ENCODE data around the gene NCAM2. TPM values are rescaled to one million over a fixed set of nuclear protein-coding genes. Genes with fewer than 3 reads are reported as not detected.

The NCAM2 gene
- total and polyA plus RNA-seq, 2 of the 8 experiments (the other 6 are each of a cell fraction or from before 2014, with no cell fraction given) = 0.14 to 1.1 TPM

DNA sequence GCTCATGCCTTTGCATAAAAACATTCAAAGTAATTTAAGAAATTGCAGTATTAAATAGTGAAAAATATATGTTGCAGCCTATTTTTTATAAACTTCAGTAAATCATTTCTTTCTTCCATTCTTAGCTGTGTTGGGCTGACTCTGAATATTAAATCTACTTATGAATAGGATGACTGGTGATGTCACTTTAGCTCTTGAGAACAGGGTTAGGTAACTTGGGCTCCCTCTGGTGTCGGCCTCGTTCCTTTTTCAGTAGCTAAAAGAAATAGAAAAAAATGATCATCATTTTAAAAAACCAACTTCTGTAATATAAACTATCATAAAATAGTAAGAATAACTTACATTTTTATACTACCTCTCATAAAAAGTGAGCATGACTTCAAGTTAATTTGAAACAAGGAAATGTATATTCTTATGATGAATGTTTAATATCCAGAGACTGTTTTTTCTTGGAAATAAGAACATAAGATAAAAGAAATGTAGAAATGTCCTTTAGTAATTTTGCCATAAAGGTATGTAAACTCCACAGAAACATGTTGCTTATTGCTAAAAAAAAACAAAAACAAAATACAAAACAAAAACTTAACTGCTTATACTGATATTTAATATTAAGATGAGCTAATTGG is 26.8 kb upstream of the NCAM2 start:
- no peak overlapping the region for H2AK5ac ChIP-seq (ENCODE audit: low read depth, low read length)
- POLR2A ChIA-PET (ENCODE audit: partially characterized antibody) = no interaction called here
- FAIRE-seq = no peak

More for the DNA sequence above, 26.8 kb upstream of the NCAM2 start:
- Histone ChIP-seq H3K18ac (ENCODE audit: extremely low read depth, low read length) (no peak overlapping the region), H3K27me3 (replicated peaks in 1 of 4; ENCODE audit: control insufficient read depth in 3 of 4, extremely low read depth in 1 of 4, insufficient read depth in 3 of 4, low read length in 3 of 4) (no peaks in the 10 kb centered on the region; a peak in 1 of 7 replicates), H3K79me1 (ENCODE audit: low read depth, low read length) (no peaks in the 10 kb centered on the region), H2AFZ (ENCODE audit: low read length) (no peak overlapping the region), H3K4ac (replicated peaks; ENCODE audit: insufficient read length, low read depth, low read length) (no peak overlapping the region), H4K8ac (ENCODE audit: extremely low read depth, insufficient read depth, low read length) (no peak overlapping the region), H4K5ac (ENCODE audit: insufficient read length, low read depth, low read length) (no peak overlapping the region), H2BK12ac (ENCODE audit: low read depth, low read length) (no peak overlapping the region), H2BK120ac (replicated peaks; ENCODE audit: low read depth, low read length) (no peak overlapping the region), H2BK5ac (ENCODE audit: low read depth, low read length) (no peak overlapping the region), H3K56ac (replicated peaks; ENCODE audit: insufficient read length, low read depth, low read length) (no peak overlapping the region), H3K79me2 (ENCODE audit: control insufficient read depth in 1 of 2, insufficient read depth in 2 of 2, low read length in 2 of 2) (no peaks in the 10 kb centered on the region), H3K4me3 (ENCODE audit: extremely low read depth in 1 of 4, insufficient read depth in 2 of 4, low read depth in 3 of 4, low read length in 4 of 4) (no peak overlapping the region), H3K23me2 (ENCODE audit: low read depth, low read length) (no peaks in the 10 kb centered on the region), H4K20me1 (replicated peaks in 1 of 2; ENCODE audit: control insufficient read depth in 1 of 2, insufficient read depth in 2 of 2, low read length in 2 of 2) (no peaks in the 10 kb centered on the region), H2BK20ac (ENCODE audit: low read length) (no peak overlapping the region), H3K36me3 (ENCODE audit: control insufficient read depth in 2 of 4, insufficient read depth in 4 of 4, low read length in 3 of 4) (no peaks in the 10 kb centered on the region), H3K4me1 (replicated peaks in 1 of 4; ENCODE audit: control insufficient read depth in 3 of 4, insufficient read depth in 4 of 4, low read length in 3 of 4) (no peaks in the 10 kb centered on the region), H3K23ac (ENCODE audit: insufficient read length) (no peak overlapping the region), H3K9ac (replicated peaks in 1 of 4; ENCODE audit: extremely low read depth in 1 of 4, low read depth in 3 of 4, low read length in 3 of 4) (no peak overlapping the region), H3K27ac (ENCODE audit: low read depth, low read length) (no peak overlapping the region), H3K4me2 (ENCODE audit: insufficient read depth in 1 of 2, low read depth in 2 of 2, low read length in 2 of 2) (no peak overlapping the region), H3K14ac (ENCODE audit: insufficient read length) (no peak overlapping the region), H4K91ac (replicated peaks; ENCODE audit: insufficient read length, low read length) (no peak overlapping the region), H3K9me3 (ENCODE audit: insufficient read depth in 2 of 2, low read depth in 1 of 2, low read length in 1 of 2) (no peaks in the 10 kb centered on the region), H2BK15ac (ENCODE audit: low read length) (no peak overlapping the region)
- TF ChIP-seq TEAD4 (IDR thresholded peaks at IDR 0.05; ENCODE audit: low read depth, low read length) (no peak), CREB1 (IDR thresholded peaks at IDR 0.05) (peak; percentile 19; the same call in 1 of the 2 replicates), RNF2 (IDR thresholded peaks at IDR 0.05; ENCODE audit: borderline replicate concordance, low read depth, low read length, missing control alignments, poor library complexity, severe bottlenecking) (no peak), SUZ12 (IDR thresholded peaks at IDR 0.05; ENCODE audit: low read length) (no peak), CTCF (IDR thresholded peaks at IDR 0.05; ENCODE audit: control extremely low read depth in 1 of 3, insufficient read depth in 1 of 3, low read depth in 1 of 3, low read length in 3 of 3) (peak in 2 of 3 experiments; percentile 33 to 43; a peak in 2 of 4 replicates), RAD21 (IDR thresholded peaks at IDR 0.05 in 1 of 2, conservative IDR thresholded peaks at IDR 0.05 in 1 of 2; ENCODE audit: low read depth in 2 of 2, low read length in 2 of 2) (peak; percentile 56 to 60), HDAC2 (IDR thresholded peaks at IDR 0.05; ENCODE audit: borderline replicate concordance in 1 of 2, low read depth in 2 of 2, low read length in 2 of 2) (no peak), BRCA1 (IDR thresholded peaks at IDR 0.05; ENCODE audit: low read depth, low read length) (no peak), JUND (IDR thresholded peaks at IDR 0.05; ENCODE audit: low read length) (peak; percentile 62)
- CTCF ChIA-PET (ENCODE audit: partially characterized antibody) = interaction anchor here (0.6 to 1.5 kb wide), 10 partner anchors 10 to 770 kb away, joined by 3 to 6 read pairs (median 4); partner anchors contain the start of gene NCAM2
- DNase-seq (ENCODE audit: low read depth in 1 of 2, low spot score in 2 of 2) = peak in 1 of 2 experiments; percentile 15
- WGBS, 2 experiments (ENCODE audit: extremely low coverage in 1 of 2, insufficient coverage in 1 of 2, insufficient read length in 1 of 2, insufficient replicate concordance in 2 of 2, low coverage in 1 of 2, low lambda C conversion rate in 2 of 2, missing lambda C conversion rate in 1 of 2) = 11% methylated on average over 2 of the region's 2 CpGs; no CpG with 5 or more reads in 1 of the 2 experiments
